Measurements from ENCODE around the gene TCF7.

The TCF7 gene

DNA sequence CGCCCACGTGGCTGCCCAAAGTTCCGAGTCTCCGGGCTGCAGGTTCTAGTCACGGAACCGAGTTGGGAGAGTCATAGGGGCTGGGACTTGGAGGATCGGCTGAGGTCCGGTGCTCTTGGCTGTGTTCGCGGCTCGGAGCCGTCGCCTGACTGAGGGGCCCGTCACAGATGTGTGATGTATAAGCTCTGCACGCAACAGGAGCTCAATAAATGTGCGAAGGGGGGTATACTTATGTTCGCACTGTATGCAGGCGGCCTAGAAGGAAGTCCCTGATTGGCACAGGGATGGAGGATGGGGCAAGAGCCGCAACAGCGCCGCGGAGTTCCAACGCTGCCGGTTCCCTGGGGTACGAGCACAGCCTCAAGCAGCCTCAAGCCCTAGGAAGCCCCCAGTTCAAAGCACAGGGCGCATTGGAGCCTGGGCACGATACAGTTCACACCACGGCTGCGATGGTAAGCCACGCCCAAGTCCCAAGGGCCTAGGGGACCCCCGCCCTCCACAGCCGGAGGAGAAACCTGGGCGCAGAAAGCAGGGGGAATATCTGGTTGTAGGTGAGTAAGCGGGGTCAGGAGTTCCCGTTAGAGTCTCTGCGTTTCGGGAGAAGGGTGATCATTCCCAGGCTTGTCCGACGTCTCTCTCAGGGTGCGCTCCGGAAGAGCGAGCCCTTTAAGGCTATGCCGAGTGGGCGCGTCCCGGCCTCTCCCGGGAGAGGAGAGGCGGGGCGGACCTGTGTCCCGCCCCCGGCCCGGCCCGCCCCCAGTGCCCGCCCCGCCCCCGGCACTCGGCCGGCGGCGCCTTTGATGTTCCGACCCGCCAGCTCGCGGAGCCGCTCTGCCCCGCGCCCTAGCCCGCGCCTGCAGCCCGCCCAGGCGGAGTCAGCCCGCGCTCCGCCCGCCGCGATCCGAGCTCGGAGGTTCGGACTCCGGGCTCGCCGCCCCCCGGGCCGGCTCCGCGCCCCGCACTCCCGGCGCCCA lies at the start of gene TCF7:
TSS of gene TCF7 (plus strand) at position 780 of the 974 bp plus-strand sequence. CDS start 226 bp downstream, outside the sequence.
- no peak for DNase-seq

GRCh38 chr5:134069553-134069952 lies 44.9 kb upstream of the TCF7 start:
- DNase-seq, result no peak

DNA sequence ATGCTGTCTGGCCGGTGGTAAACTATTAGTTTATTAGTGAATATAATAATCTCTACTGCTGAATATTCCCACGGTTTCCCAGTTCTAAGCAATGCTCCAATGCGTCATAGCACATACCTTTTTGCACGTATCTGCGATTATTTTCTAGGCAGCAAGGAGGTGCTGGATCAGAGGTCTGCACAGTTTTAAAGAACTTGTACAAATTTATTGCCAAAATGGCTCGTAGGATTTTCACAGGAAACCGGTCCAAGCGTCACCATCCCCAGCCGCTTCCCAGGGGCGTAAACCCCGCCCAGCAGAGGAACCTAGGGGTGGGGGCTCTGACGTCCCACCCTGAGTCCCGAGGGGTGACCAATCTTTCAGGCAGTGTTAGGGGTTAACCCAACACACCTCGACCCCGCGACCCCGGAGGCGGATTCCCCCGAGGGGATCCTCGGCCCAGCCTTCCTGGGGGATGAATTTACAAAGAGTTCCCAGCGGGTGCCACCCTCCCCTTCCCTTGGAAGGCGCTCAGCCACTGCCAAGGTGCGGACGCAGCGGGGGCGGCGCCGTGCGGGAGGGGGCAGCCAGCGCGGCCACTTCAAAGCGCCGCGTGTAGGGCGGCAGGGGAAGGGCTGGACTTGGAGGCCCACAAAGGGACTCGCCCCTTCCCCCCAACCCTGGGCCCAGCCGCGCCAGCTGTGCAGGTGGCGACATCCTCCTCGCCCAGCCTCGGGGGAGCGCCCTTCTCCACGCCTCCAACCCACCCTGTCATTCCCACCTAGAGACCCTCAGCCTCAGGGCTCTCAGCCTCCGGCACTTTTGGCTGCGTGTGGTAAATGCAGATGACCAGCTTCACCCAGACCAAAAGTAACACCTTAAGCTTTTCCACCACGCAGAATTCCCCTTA lies 43.5 kb upstream of the TCF7 start:
- DNase-seq, result no peak

DNA sequence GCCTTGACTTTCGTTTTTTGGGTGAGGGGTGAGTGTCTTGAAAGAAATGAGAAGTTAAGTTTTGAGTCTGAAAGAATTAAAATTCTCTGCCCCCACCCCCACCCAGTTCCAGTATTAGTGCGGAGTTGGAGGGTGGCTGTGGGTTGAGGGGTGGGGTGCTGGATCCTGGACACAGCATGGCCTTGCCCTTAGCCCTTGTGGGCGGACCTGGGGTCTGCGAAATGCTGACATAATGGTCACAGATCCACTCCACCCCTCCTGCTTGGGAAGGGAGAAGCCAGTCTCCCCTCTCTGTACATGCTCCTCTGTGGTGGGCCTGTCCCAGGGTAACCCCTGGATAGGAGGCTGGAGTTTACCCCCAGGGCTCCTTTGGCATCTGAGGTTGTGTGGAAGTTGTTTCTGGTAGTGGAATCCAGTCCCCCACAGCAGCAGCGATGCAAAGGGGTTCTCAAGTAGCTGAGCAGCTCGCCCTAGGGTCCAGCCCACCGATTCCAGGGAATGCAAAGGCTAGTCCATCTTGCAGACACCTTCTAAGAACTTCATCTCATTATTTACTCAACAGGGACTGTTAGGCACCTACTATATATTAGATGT lies 42.8 kb upstream of the TCF7 start:
- DNase-seq, result no peak

DNA sequence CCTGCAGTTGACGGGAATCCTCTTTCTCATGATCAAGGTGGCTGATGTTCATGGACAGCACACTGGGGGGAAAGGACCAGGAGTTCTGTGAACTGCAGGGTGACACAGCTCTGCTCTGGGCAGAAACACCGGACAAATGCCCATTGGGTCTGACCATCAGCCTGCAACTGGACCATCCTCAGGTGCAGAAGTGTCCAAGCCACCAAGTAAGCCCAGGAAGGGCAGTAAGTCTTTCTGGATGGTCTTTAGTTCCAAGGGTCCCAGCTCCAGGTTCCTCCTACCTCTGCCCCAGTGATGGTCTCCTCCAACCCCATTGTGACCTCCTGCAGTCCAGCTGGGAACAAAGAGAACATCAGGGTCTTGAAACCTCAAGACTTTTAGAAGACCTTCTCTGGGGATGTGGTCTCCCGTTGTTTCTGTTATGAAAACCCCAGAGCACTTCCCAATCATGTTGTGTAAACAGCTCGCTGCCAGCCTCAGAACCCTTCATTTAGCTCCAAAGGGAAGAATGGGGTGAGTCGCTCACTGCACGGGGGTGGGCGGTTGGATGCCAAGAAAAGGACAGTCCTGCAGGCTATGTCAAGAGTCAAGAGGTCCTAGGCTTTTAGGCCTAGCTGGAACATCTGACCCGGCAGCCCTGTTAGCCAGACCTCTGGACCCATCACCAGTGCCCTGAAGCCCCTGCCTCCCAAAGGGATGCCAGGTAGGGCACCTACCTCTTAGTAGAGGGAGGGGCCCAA lies 41.8 kb upstream of the TCF7 start:
- DNase-seq, result no peak

DNA sequence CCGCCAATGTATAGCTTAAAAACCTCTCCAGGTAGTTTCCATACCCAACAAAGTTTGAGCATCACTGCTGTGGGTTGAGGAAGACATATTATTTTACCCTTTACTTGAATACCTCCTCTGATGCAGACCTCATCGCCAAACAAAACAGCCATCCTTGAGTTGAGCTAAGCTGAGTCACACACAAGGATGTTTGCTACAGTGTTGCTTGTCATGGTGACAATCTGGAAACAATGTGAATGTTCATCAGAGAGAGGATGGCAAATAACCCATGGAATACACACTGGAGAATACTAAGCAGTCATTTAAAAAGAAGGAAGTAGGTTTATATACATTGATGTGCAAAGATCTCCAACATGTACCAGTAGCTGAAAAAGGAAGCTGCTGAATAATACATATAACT lies 41.1 kb upstream of the TCF7 start:
- DNase-seq, result no peak

DNA sequence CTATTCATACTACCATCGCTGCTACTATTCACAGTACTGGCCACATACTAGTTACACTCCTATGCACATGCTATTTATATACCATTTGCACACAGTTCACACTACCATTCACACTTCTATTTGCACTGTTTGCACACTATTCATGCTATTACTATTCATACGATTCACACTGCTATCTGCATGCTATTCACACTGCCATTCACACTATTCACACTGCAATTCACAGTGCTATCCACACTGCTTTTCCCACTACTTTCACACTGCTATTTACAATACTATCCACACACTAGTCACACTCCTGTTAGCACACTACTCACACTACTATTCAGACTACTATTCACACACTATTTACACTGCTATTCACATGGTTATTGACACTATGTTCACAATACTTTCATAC lies 39.4 kb upstream of the TCF7 start:
- DNase-seq, result no peak

- no peak for DNase-seq
Observed at GRCh38 chr5:134077926-134078580, 36.4 kb upstream of the TCF7 start.

DNA sequence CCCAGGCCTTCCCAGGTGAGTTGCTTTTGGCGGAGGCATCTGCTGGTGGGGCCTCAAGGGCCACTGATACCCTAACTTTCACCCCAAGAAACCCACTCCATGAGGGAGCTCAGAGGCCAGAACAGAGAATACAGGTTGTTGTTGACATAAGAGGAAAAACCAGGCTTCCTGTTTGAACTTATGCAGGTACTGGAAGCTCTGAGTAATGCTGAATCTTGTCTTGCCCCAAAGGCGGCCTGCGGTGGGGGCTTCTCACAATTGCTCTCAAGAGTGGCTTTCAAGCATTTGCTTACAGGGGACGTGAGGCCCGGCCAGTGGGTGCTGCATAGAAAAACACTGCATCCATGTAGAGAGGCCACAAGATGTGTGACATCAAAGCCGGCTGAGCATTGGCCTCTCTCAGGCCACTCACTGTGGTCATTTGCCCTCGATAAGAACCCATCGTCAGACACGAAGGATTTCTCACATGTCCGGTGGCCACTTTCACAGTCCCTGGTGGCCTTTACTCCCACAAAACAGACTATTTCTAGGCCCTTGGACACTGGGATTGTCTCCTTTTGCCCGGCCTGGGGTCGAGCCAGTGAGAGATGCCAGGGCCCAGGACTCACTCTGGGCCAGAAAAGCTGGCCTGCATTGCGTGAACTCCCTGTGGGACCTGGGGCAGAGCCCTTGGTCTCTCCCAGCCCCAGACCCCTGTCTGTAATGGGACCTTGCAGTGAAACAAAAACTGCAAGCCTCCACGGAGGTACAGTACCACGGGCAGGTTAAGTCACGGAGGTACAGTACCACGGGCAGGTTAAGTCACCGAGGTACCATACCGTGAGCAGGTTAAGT lies 34.5 kb upstream of the TCF7 start:
- DNase-seq, result no peak

DNA sequence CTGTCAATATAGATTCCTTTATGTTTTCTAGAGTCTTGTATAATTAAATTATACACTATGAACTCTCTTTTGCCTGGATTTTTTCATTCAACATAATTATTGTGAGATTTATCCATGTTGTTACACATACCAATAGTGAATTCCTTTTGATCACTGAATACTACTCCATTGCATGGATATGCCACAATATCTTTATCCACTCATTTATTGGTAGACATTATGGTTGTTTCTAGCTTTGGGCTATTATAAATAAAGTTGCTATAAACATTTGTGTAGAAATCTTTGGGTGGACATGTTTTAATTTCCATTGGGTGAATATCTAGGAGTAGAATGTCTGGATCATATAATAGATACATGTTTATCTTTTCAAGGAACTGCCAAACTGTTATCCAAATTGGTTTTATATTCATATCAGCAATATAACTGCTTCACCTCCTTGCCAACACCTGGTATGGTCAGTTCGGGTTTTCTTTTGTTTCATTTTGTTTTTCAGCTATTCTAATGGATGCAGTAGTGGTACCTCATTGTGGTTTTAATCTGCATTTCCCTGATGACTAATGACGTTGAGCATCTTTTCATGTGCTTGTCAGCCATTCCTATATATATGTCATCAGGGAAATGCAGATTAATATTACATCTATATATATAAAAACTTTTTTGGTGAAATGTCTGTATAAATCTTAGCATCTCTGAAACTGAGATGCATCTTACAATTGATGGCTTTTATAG lies 32.1 kb upstream of the TCF7 start:
- no peak for DNase-seq

GRCh38 chr5:134083517-134083916 lies 31.0 kb upstream of the TCF7 start:
- DNase-seq, result no peak

DNA sequence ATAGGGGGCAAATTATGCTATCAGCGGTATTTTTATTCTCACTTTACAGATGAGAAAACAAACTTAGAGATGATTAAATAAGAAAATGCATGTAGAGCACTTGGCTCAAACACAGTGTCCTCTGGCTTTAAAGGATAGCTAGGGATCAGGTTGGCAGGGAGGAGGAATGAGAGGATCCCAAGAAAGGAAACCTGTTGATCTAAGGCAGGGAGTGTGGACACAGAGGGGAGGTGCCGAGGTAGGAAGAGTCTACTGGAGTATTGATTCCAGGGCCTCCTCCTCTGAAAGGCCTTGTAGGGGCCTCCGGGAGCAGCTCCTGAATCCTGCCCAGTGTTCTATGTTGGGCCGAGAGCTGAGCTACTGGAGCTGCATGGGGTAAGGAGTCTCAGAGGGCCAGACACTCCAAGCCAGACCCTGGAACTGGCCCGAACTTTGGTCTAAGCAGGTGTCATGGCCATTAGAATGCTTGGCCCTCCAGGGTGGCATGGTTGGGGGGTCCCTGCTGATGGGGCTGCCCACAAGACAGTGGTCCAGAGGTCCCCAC lies 30.4 kb upstream of the TCF7 start:
- no peak for DNase-seq

DNA sequence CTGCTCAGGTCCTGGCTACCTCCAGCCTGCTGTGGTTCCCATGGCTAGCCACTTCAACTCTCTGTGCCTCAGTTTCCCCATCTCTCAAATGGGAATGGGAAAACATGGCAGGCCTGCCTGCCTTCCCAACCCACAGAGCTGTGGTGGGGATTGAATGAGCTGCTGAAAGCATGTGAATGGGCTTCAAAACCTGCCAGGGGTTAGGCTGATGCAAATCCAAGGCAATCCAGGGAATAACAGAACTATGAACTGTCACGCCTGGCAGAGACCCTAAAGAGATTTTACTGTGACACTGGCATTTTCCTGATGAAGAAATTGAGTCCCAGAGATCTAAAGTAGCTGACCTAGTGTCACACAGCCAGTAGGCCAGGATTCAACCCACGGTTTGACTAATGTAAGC lies 29.9 kb upstream of the TCF7 start:
- DNase-seq, result no peak

DNA sequence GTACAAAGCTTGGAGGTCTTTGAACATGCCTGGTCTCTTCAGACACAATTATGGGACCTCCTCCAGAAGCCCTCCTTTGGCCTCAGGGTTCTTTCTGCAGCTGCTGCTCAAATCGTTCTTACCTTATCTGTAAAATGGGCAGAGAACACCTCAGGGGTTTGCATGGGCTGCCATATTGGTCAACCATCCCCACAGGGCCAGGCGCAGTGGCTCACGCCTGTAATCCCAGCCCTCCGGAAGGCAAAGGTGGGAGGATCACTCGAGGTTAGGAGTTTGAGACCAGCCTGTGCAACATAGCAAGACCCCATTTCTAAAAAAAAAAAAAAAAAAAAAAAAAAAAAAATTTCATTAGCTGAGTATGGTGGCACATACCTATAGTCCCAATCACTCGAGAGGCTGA lies 29.1 kb upstream of the TCF7 start:
- no peak for DNase-seq

GRCh38 chr5:134086225-134086942 lies 28.1 kb upstream of the TCF7 start:
- no peak for DNase-seq

- no peak for DNase-seq
Observed at GRCh38 chr5:134086943-134087305, 27.6 kb upstream of the TCF7 start.

DNA sequence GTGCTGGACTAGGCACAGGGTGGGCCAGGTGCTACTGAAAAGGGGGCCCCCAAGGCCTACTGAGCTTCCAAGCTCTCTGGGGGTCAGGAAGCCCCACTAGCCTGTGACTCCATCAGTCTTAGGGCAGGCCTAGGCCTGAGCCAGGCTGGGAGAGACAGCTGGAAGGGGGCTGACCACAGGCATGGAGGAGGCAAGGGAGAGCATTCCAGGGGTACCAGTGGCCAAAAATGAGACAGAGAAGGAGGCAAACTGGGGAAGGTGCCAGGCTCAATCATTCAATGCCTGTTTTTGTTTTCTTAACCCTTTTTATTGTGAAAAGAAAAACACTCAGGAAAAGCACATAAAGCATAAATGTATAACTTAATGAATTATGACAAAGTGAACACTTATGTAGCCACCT lies 26.2 kb upstream of the TCF7 start:
- no peak for DNase-seq

DNA sequence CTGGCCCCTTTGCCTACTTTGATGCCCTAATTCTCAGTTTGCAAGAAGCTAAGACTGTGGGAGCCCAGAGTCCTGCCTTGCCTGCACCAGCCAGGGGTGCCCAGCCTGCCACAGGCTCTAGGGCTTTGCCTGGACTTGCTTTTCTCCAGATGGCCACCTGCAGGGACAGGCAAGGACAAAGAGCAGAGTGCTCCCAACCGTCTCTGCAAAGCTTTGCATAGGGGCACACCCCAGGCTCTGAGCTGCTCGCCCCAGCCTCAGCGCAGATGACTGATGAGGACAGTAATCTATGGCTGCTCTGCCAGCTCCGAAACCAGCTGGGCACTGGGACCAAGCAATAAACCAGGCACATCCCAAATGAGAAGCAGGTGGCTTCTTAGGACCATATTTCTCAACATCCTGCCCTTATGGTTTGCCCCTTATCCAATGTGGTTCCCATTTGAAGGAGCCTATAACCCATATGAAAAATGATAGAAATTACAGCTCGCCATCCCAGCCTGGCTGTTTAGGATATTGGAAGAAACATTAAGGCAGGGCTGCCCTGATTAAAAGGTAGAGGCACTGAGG lies 25.4 kb upstream of the TCF7 start:
- no peak for DNase-seq

DNA sequence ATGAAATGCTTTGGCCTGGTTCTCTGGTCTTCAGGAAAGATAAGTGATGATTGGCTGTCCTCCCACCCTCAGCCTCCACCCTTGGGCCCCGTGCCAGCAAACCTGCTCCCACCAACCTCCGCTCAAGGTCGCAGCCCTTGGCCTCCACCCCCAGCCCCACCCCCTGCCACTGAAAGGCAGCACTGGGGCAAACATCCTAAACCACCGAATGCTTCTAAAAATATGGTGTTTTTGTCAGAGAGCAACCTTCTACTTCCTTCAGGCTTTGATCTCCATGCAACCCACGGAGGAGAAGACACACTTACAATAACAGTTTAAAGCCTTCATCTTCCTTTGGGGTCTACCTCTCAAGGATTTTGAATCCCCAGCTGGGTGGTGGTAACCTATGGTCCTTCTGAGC lies 24.0 kb upstream of the TCF7 start:
- DNase-seq, result no peak

Data from cerebellar nuclear complex (tissue), 1 donor.